Right renal pelvis (tissue), 4 donors: Measurements from ENCODE around the gene IRF2. TPM values are rescaled to one million over a fixed set of nuclear protein-coding genes. Genes with fewer than 3 reads are reported as not detected.
A peak's percentile ranks its signal among the peaks of the same experiment; 100 is the strongest.
"Not testable (repeated sequence)": the region's sequence is repeated elsewhere in the genome, so short reads cannot be mapped to it uniquely, and the experiment has no call there.

Source experiments
- DNase-seq, 4 donors: peaks; one replicate each; pipeline ENCODE4 v3.0.0-alpha.2; 2013; ENCODE audit warnings: low read depth in 4 of 4, low spot score in 3 of 4, missing footprints in 1 of 4
- polyA plus RNA-seq, 4 donors: library from polyadenylated mRNA; unstranded; fragments of 120-200 nt; gene quantifications; one replicate each; pipeline ENCODE4 v1.2.1, GENCODE V29; 2013; ENCODE audit not compliant: insufficient read length in 4 of 4

The IRF2 gene
- polyA plus RNA-seq, 4 donors: 31.6 to 39.6 (median 36.2) TPM

- DNase-seq: no peak
Measured at GRCh38 chr4:184350213-184350817, 124.0 kb downstream of the IRF2 start.

DNA sequence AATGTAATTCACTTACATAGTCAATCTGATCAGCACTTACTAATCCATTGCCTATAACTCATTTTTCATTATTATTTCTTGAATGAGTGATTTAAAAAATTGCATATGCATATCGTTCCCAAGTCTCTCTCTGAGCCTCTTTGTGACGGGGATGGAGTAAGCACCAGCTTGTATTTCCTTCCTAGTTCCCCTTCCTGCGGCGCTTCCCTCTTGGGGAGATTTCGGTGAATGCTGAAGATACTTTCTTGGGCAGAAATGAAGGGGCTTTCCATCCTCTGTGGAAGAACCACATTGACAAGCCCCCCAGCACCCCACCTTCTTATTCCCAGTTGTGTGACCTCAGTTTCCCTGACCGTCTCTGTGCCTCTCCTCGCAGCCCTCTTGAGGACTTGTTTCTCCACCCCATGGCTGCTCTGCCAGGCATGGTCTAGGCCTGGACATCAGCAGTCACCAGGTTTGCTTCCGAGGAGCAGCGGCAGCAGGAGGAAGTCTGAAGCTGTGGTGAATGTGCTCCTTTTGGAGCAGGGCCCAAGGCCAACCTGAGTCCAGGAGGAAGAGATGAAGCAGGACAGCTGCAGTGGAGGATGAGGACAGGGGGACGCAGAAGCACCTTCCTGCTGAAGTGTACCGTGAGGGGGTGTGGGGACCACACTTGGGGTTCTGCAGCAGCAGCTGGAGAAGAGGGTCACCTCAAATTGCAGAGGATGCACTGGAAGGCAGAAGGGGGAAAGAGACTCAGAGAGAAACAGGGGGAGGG, 124.9 kb downstream of the IRF2 start:
- DNase-seq: no peak

GRCh38 chr4:184348311-184349233, 125.8 kb downstream of the IRF2 start:
- no peak for DNase-seq

- DNase-seq: peak in 1 of 4 donors; percentile 56
Measured at GRCh38 chr4:184347251-184348239, 126.8 kb downstream of the IRF2 start.

GRCh38 chr4:184346682-184347081, 127.7 kb downstream of the IRF2 start:
- no peak for DNase-seq

GRCh38 chr4:184346273-184346672, 128.1 kb downstream of the IRF2 start:
- DNase-seq: not testable (repeated sequence)

DNA sequence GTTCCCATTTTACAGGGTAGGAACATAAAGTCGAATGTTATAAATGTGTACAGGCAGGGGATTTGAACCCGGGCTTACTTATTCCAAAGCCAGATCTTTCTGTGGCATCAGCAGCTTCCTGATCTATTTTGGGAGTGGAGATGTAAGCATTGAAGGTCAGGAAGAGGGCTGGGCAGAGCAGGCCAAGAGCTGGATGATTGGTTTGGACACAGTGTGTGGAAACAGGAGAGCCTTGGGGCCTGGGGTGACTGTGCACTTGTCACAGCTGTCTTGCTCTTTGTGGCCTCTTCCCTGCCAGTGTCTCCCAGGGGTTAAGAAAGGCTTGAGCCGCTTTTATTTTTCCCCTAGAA, 128.8 kb downstream of the IRF2 start:
- DNase-seq: no peak

DNA sequence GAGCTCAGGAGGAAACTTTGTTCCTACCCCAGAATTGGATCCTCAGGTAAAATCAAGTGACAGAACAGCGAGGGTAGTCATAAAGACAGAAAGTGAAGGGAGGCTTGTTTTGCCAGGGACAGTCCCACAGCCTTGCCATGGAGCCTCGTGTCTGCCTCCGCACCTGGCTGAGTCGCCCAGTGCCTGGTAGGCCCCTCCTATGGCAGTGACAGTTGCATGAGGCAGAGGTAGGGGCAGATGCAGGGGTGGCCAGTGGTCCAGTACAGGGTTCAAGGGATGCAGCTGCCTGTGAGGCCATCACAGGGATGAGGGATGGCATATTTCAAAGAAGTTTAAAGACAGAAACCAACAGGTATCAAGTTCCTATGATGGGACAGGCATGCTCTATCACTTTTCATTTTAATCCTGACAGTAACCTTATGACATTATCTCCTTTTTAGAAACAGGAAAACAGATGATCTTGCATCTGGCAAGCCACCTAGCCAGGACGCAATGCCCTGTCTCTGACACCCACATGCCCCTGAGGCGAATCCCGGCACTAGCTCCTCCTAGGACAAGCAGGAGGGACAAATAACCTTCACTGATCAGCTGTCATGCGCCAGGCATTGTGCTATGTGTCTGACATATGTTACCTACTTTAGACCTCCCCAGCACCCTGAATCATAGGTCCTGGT, 129.3 kb downstream of the IRF2 start:
- no peak for DNase-seq

- no peak for DNase-seq
Measured at GRCh38 chr4:184344435-184344834, 129.9 kb downstream of the IRF2 start.

- peak in 2 of 4 donors; percentile 73 for DNase-seq
Measured at GRCh38 chr4:184343502-184344177, 130.7 kb downstream of the IRF2 start.

GRCh38 chr4:184342857-184343237, 131.5 kb downstream of the IRF2 start:
- not testable (repeated sequence) for DNase-seq

GRCh38 chr4:184342167-184342856, 132.0 kb downstream of the IRF2 start:
- no peak for DNase-seq

- not testable (repeated sequence) for DNase-seq
Measured at GRCh38 chr4:184339398-184340193, 134.8 kb downstream of the IRF2 start.

- no peak for DNase-seq
Measured at GRCh38 chr4:184337907-184338306, 136.4 kb downstream of the IRF2 start.
